GM18951 (cell line): ENCODE results near the gene SLC5A4.
"Not testable (repeated sequence)": the region's sequence is repeated elsewhere in the genome, so short reads cannot be mapped to it uniquely, and the experiment has no call there.

Source experiments
- POLR2A ChIP-seq: IDR thresholded peaks from 4 replicates; pipeline ENCODE4 v1.6.1; 2011; ENCODE audit warnings: mild to moderate bottlenecking; ENCODE audit not compliant: insufficient read length, insufficient read depth; ENCODE audit errors: extremely low read depth
- in situ Hi-C: fragments of 300-500 bp; cut with MboI; formaldehyde crosslinking; loops from one replicate; pipeline ENCODE4 v1.12.0; 2022; ENCODE audit warnings: low sequenced_read_pairs, mixed read lengths, inconsistent platforms; ENCODE audit not compliant: unreplicated experiment

SLC5A4 gene

GRCh38 chr22:32202161-32202538 lies 53.0 kb downstream of the SLC5A4 start:
- no peak for TF ChIP-seq POLR2A
- in situ Hi-C loops, result no loop called here

- in situ Hi-C loops, result no loop called here
- TF ChIP-seq POLR2A, result no peak
Measured at GRCh38 chr22:32200752-32201151, 54.4 kb downstream of the SLC5A4 start.

GRCh38 chr22:32199961-32200360 lies 55.2 kb downstream of the SLC5A4 start:
- in situ Hi-C loops, result no loop called here
- no peak for TF ChIP-seq POLR2A

- no peak for TF ChIP-seq POLR2A
- in situ Hi-C loops, result no loop called here
Measured at GRCh38 chr22:32199341-32199740, 55.8 kb downstream of the SLC5A4 start.

DNA sequence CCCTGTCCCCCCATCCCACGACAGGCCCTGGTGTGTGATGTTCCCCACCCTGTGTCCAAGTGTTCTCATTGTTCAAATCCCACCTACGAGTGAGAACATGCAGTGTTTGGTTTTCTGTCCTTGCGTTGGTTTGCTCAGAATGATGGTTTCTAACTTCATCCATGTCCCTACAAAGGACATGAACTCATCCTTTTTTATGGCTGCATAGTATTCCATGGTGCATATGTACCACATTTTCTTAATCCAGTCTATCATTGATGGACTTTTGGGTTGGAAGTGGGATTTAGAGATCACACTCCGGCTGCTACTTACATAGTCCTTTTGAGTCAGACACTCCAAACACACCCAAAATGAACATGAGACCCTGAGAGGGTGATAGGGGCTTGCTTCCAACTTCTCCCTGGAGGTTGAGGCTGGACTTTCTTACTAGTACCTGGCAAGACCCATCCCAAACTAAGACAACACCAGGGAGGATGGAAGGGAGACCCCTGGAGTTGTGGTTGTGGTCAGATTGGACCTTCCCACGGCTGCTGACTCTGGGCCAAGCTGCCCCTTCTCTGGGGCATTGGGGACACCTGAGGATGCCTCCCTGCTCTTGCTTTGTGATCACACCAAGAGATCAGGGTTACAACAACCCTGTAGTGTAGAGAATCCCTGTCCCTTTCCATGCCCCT lies 57.5 kb downstream of the SLC5A4 start:
- in situ Hi-C loops, result not testable (repeated sequence)

DNA sequence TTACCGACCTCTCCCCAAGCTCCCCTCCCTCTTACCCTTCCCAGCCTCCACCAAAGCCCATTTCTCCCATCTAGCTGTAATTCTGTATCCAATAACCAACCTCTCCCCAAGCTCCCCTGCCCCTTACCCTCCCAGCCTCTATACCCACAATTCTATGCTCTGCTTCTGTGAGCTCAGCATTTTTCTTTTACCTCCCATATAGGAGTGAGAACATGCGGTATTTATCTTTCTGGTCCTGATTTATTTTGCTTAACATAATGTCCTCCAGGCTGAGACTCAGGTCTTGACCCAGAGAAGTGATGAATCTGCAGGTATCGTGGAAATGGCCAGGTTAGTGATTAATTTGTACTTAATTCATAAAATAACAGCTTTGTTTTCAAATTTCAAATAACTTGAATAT lies 59.2 kb downstream of the SLC5A4 start:
- in situ Hi-C loops, result not testable (repeated sequence)

- in situ Hi-C loops, result not testable (repeated sequence)
Measured at GRCh38 chr22:32193346-32193745, 61.8 kb downstream of the SLC5A4 start.

DNA sequence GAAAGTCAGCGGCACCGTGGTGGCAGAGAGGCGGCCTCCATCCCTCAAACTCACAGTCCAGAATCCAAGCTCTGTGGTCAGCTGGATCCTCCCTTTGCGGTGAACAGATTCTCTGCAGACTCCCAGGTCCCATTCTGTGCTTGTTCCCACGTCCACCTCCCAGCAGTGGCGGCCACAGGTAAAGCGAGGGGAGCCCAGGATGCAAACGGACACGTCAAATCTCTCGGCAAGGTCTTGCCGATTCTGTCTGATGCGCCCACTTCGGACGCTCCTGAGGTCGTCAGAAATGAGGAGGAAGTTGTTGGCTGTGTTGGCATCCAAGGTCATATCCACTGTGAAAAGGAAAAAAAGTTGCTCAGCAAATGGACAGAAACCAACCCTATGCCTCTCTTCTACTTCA lies 64.1 kb downstream of the SLC5A4 start:
- in situ Hi-C loops, result not testable (repeated sequence)

DNA sequence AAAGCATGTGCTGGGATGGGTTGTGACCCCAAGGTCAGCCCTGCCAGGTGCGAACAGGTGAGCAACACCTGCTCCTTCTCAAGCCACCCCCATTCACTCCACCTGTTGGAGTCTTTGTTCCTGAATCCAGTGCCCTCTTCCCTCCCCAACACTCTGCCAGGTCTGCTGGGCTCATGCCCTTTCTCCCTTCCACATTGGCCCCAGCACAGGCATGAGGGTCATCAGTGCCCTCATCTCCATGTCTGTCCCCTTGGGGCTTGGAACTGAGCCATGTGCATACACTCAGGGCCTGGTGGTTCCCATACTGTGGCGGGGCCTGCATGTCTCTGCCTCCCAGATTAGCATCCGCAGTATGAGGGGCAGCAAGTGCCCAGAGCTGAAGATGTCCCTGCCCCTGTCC lies 69.3 kb downstream of the SLC5A4 start:
- no peak for TF ChIP-seq POLR2A
- in situ Hi-C loops, result no loop called here

DNA sequence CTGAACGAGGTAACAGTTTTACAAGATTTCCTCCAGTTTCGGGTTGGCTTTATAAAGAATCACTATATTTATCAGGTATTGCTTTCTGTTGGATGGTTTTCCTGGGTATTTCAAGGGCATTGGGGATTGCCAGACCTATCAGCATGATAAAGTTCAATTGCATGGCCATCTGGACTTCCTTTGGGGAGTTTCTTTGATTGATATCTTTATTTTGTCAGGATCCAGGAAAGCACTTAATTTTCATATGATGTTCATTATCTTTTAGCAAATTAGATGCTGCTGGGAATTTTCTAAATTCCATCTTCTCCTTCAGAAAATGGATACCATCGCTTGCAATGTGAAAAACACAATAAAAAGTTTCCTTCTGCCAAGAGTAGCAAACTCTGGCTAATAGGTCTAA lies 71.5 kb downstream of the SLC5A4 start:
- in situ Hi-C loops, result no loop called here
- TF ChIP-seq POLR2A, result no peak

DNA sequence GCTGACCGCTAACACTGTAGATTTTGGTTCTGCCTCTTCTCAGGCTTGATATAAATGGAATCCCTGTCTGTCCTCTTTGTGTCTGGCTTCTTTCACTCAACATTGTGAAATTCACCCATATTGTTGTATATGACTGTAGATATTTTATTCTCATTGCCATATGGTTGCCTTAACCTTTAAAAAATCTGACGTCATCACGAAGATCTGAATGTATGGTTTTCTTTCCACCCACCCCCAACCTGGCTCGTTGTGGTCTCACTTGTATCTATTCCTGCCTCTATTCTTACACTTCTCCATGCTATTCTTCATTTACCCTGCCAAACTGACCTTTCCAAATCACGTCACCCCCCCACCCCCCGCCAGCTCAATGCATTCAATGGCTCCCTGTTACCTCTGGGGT lies 74.1 kb downstream of the SLC5A4 start:
- in situ Hi-C loops, result no loop called here
- no peak for TF ChIP-seq POLR2A

- no peak for TF ChIP-seq POLR2A
- in situ Hi-C loops, result no loop called here
Measured at GRCh38 chr22:32177221-32177765, 77.9 kb downstream of the SLC5A4 start.

DNA sequence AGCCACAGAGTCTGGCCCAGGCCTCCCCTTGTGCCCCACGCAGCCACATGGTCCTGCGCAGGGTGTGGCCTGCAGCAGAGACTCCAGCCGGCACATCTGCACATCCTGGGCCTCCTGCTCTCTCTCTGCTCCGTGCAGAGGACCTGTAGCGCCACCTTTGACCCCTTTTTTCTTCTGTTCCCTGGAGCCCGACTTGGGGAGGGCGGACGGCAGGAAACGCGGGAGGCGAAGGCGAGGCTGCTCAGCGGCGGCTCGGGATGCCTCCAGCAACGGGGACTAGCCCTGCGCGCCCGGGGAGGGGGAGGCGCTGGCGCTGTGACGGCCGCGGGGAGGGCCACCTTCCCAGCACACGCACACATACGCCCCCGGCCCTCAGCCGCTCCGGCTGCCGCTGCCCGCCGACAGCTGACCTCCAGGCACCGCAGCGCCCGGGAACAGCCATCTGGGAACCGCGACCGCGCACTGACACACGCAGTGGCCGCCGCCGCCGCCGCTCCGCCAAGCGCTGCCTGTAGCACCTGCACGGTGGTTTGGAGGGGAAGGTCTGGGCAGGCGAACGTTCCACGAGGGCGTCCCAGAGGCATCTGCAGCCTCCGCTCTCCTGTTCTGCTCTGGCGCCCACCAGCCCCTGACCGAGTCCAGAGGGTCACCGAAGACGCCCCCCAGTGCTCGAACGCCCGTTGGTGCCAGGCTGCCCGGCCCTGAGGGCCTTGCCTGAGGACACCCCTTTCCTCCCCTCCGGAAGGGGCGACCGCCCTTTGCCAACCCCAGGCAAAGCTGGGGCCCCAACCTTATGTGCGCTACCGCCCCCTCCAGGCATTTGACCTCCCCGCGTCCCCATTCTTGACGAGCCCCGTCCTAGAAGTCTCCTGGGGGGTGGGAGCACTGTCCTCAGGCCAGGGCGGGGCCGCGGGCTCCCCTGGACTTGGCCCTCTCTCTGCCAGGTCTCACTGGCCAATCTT lies 79.2 kb downstream of the SLC5A4 start:
- TF ChIP-seq POLR2A, result no peak
- in situ Hi-C loops, result no loop called here

DNA sequence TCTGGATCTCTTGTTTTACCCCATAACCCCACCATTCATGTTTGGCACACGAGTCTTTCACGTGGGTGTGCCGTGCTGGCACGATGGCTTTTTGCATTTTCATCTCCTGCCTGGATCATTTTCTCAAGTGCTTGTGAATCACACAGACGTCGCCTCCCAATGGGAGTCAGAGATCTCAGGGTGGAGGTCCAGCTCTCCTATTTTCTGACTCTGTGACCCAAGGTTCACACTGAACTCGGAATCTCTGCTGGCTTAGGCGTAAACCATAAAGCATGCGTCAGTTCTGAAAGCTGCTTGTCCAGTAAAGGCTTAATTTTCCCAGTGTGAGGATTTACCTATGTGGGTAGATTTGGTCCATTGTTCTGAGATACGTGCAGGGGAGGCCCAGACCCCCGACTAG lies 80.0 kb downstream of the SLC5A4 start:
- no peak for TF ChIP-seq POLR2A
- in situ Hi-C loops, result no loop called here
